Stimulated activated CD8-positive, alpha-beta memory T cell treated with anti-CD3 and anti-CD28 coated beads, Interleukin-4, amount 100 ng/mL, for 48 hours (primary cell): Measurements from ENCODE around the gene KREMEN1.

Experiments used
- DNase-seq: peaks from one replicate; pipeline ENCODE4 v3.0.0-alpha.2; 2020

Gene KREMEN1

GRCh38 chr22:29195118-29195963 is 122.5 kb downstream of the KREMEN1 start:
- no peak for DNase-seq

GRCh38 chr22:29195964-29196666 is 123.3 kb downstream of the KREMEN1 start:
- DNase-seq, result no peak

- no peak for DNase-seq
Measured at GRCh38 chr22:29197096-29197495, 124.3 kb downstream of the KREMEN1 start.

- DNase-seq, result no peak
Measured at GRCh38 chr22:29198240-29198639, 125.4 kb downstream of the KREMEN1 start.

- no peak for DNase-seq
Measured at GRCh38 chr22:29199702-29200400, 127.0 kb downstream of the KREMEN1 start.

- DNase-seq, result no peak
Measured at GRCh38 chr22:29200901-29201300, 128.1 kb downstream of the KREMEN1 start.

GRCh38 chr22:29201782-29202181 is 128.9 kb downstream of the KREMEN1 start:
- DNase-seq, result no peak

GRCh38 chr22:29202212-29203192 is 129.7 kb downstream of the KREMEN1 start:
- peak; percentile 78 for DNase-seq

GRCh38 chr22:29203488-29204454 is 130.9 kb downstream of the KREMEN1 start:
- DNase-seq, result no peak

GRCh38 chr22:29204455-29205183 is 131.8 kb downstream of the KREMEN1 start:
- DNase-seq, result no peak

- no peak for DNase-seq
Measured at GRCh38 chr22:29205252-29205593, 132.4 kb downstream of the KREMEN1 start.

- DNase-seq, result peak; percentile 47
Measured at GRCh38 chr22:29205594-29206371, 132.9 kb downstream of the KREMEN1 start, which contains the start of gene EMID1. Gene EMID1 (plus strand): TSS chr22:29205896. CDS start chr22:29206039, 143 bp downstream.

GRCh38 chr22:29206372-29207242 is 133.8 kb downstream of the KREMEN1 start:
- no peak for DNase-seq

- no peak for DNase-seq
Measured at GRCh38 chr22:29207243-29207550, 134.4 kb downstream of the KREMEN1 start.

GRCh38 chr22:29207562-29208501 is 135.0 kb downstream of the KREMEN1 start:
- no peak for DNase-seq

GRCh38 chr22:29208502-29208862 is 135.6 kb downstream of the KREMEN1 start:
- DNase-seq, result no peak

- DNase-seq, result no peak
Measured at GRCh38 chr22:29208879-29209623, 136.2 kb downstream of the KREMEN1 start.
